ENCODE data around the gene IGSF9. TPM values are rescaled to one million over a fixed set of nuclear protein-coding genes. Genes with fewer than 3 reads are reported as not detected.

The IGSF9 gene
- total RNA-seq, 1 experiment from 2014 or later: 0.03 TPM

- in situ Hi-C loops (cut with HindIII; ENCODE audit: low pct_unique_long_range_greater_than_20kb, low sequenced_read_pairs): no loop called here
- DNase-seq (ENCODE audit: low read depth): no peak
These were observed 32.6 kb upstream of the IGSF9 start for GRCh38 chr1:159978107-159978398.

GRCh38 chr1:159977364-159978106, 32.1 kb upstream of the IGSF9 start:
- in situ Hi-C loops (cut with HindIII; ENCODE audit: low pct_unique_long_range_greater_than_20kb, low sequenced_read_pairs): no loop called here
- DNase-seq (ENCODE audit: low read depth): no peak

GRCh38 chr1:159974350-159974965, 29.0 kb upstream of the IGSF9 start:
- no peak for DNase-seq (ENCODE audit: low read depth)
- in situ Hi-C loops (cut with HindIII; ENCODE audit: low pct_unique_long_range_greater_than_20kb, low sequenced_read_pairs): no loop called here

GRCh38 chr1:159973350-159973940, 28.0 kb upstream of the IGSF9 start:
- in situ Hi-C loops (cut with HindIII; ENCODE audit: low pct_unique_long_range_greater_than_20kb, low sequenced_read_pairs): no loop called here
- no peak for DNase-seq (ENCODE audit: low read depth)

GRCh38 chr1:159972443-159973205, 27.2 kb upstream of the IGSF9 start:
- in situ Hi-C loops (cut with HindIII; ENCODE audit: low pct_unique_long_range_greater_than_20kb, low sequenced_read_pairs): no loop called here
- DNase-seq (ENCODE audit: low read depth): no peak

GRCh38 chr1:159970932-159971342, 25.5 kb upstream of the IGSF9 start:
- in situ Hi-C loops (cut with HindIII; ENCODE audit: low pct_unique_long_range_greater_than_20kb, low sequenced_read_pairs): no loop called here
- DNase-seq (ENCODE audit: low read depth): no peak

GRCh38 chr1:159968901-159969300, 23.5 kb upstream of the IGSF9 start:
- no peak for DNase-seq (ENCODE audit: low read depth)
- in situ Hi-C loops (cut with HindIII; ENCODE audit: low pct_unique_long_range_greater_than_20kb, low sequenced_read_pairs): no loop called here

- DNase-seq (ENCODE audit: low read depth): no peak
- in situ Hi-C loops (cut with HindIII; ENCODE audit: low pct_unique_long_range_greater_than_20kb, low sequenced_read_pairs): no loop called here
These were observed 19.9 kb upstream of the IGSF9 start for GRCh38 chr1:159965263-159965662.

GRCh38 chr1:159964144-159964543, 18.7 kb upstream of the IGSF9 start:
- no peak for DNase-seq (ENCODE audit: low read depth)
- in situ Hi-C loops (cut with HindIII; ENCODE audit: low pct_unique_long_range_greater_than_20kb, low sequenced_read_pairs): no loop called here

GRCh38 chr1:159962176-159962575, 16.8 kb upstream of the IGSF9 start:
- no peak for DNase-seq (ENCODE audit: low read depth)
- in situ Hi-C loops (cut with HindIII; ENCODE audit: low pct_unique_long_range_greater_than_20kb, low sequenced_read_pairs): no loop called here

GRCh38 chr1:159961636-159962035, 16.2 kb upstream of the IGSF9 start:
- DNase-seq (ENCODE audit: low read depth): no peak
- in situ Hi-C loops (cut with HindIII; ENCODE audit: low pct_unique_long_range_greater_than_20kb, low sequenced_read_pairs): no loop called here

GRCh38 chr1:159960721-159961381, 15.4 kb upstream of the IGSF9 start:
- in situ Hi-C loops (cut with HindIII; ENCODE audit: low pct_unique_long_range_greater_than_20kb, low sequenced_read_pairs): no loop called here
- DNase-seq (ENCODE audit: low read depth): no peak

GRCh38 chr1:159959451-159959850, 14.0 kb upstream of the IGSF9 start:
- in situ Hi-C loops (cut with HindIII; ENCODE audit: low pct_unique_long_range_greater_than_20kb, low sequenced_read_pairs): no loop called here
- no peak for DNase-seq (ENCODE audit: low read depth)

- no peak for DNase-seq (ENCODE audit: low read depth)
- in situ Hi-C loops (cut with HindIII; ENCODE audit: low pct_unique_long_range_greater_than_20kb, low sequenced_read_pairs): no loop called here
These were observed 13.4 kb upstream of the IGSF9 start for GRCh38 chr1:159958719-159959380.

GRCh38 chr1:159957824-159958268, 12.4 kb upstream of the IGSF9 start:
- no peak for DNase-seq (ENCODE audit: low read depth)
- in situ Hi-C loops (cut with HindIII; ENCODE audit: low pct_unique_long_range_greater_than_20kb, low sequenced_read_pairs): no loop called here

- in situ Hi-C loops (cut with HindIII; ENCODE audit: low pct_unique_long_range_greater_than_20kb, low sequenced_read_pairs): no loop called here
- no peak for DNase-seq (ENCODE audit: low read depth)
These were observed 10.0 kb upstream of the IGSF9 start for GRCh38 chr1:159955456-159955855.

GRCh38 chr1:159953536-159954515, 8.4 kb upstream of the IGSF9 start, which contains the start of gene SLAMF9:
Gene SLAMF9, minus strand, starts transcription at chr1:159954237. Its CDS starts 100 bp downstream, at chr1:159954137.
- DNase-seq (ENCODE audit: low read depth): no peak
- in situ Hi-C loops (cut with HindIII; ENCODE audit: low pct_unique_long_range_greater_than_20kb, low sequenced_read_pairs): no loop called here

Data from Caki2 (cell line).